Cardiac fibroblast (primary cell): ENCODE data around the gene GGNBP2.

Experiments used
- DNase-seq, 2 donors: peaks; one replicate each; pipeline versions ENCODE4 v3.0.0 to v3.0.0-alpha.2; 2010; ENCODE audit warnings: low read depth in 2 of 2
- H3K4me3 ChIP-seq, 2 donors: replicated peaks in 1 of 2; 1 replicate in 1 of 2; 2 replicates in 1 of 2; pipeline ENCODE4 v1.5.1; 2011; ENCODE audit warnings: low read depth in 2 of 2, low read length in 2 of 2, mild to moderate bottlenecking in 2 of 2, moderate library complexity in 1 of 2
- TF ChIP-seq, protein P1 (sequence below): IDR thresholded peaks from one replicate; pipeline ENCODE4 v1.5.1; 2011; ENCODE audit warnings: low read depth, mild to moderate bottlenecking, low read length, inconsistent platforms

GGNBP2 gene

GRCh38 chr17:36547776-36548175, 3.1 kb downstream of the GGNBP2 start:
- TF ChIP-seq, protein P1, sequence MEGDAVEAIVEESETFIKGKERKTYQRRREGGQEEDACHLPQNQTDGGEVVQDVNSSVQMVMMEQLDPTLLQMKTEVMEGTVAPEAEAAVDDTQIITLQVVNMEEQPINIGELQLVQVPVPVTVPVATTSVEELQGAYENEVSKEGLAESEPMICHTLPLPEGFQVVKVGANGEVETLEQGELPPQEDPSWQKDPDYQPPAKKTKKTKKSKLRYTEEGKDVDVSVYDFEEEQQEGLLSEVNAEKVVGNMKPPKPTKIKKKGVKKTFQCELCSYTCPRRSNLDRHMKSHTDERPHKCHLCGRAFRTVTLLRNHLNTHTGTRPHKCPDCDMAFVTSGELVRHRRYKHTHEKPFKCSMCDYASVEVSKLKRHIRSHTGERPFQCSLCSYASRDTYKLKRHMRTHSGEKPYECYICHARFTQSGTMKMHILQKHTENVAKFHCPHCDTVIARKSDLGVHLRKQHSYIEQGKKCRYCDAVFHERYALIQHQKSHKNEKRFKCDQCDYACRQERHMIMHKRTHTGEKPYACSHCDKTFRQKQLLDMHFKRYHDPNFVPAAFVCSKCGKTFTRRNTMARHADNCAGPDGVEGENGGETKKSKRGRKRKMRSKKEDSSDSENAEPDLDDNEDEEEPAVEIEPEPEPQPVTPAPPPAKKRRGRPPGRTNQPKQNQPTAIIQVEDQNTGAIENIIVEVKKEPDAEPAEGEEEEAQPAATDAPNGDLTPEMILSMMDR, result no peak
- no peak for DNase-seq
- peak overlapping the region in 1 of 2 donors; percentile 94 for H3K4me3 ChIP-seq

DNA sequence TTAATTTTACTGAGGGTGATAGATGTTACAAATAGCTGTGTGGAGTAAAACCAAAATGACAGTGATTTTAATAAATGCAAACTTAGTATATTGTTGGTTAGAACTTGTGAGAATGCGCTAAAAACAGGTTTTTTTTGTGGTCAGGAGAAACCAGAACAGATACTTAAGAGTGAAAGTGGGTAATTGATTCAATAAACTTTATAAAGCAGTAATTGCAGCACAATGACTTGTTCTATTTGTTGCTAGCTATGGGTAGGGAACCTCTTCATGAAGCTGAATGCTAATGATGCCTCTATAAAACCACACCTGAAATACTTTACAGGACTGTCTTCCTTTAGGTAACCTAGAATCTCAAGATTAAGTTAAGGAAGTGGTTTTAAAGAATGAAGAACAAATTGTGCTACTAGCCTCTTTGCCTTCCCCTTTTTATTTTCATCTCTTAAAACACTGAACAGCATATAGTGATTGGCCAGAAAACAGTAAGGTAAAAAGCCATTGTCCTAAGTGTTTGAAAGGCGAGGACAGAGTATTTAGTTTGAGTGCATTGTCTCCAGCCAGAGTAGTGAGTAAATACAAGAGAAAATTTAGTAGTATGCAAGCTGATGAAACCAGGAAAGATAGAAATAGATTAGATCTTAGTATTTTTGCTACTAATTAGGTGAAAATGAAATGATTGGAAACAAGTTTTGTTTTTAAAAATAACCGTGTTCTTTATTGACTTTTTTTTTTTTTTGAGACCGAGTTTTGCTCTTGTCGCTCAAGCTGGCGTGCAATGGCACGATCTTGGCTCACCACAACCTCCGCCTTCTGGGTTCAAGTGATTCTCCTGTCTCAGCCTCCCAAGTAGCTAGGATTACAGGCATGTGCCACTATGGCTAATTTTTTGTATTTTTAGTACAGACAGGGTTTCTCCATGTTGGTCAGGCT, 6.0 kb downstream of the GGNBP2 start:
- DNase-seq, result no peak
- H3K4me3 ChIP-seq, result no peak overlapping the region
- TF ChIP-seq, protein P1, result no peak

DNA sequence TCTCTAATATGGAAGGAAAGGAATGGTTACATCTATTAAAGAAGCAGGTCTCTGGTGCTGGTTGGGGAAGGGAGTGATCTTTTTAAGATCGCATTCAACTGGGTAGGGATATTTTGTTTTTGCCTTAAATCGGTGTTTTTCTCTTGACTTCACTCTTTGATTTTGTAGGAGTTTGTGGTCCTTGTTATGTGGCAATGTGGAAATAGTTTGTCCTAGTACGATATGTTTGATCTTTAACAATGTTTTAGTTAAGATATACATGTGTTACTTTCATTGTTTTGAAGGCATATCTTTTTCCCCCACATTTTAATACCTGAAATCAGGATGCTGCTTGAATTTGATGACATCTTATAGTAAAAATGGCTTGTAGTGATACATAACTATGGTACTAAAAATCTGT, 8.7 kb downstream of the GGNBP2 start:
- TF ChIP-seq, protein P1, result no peak
- no peak overlapping the region for H3K4me3 ChIP-seq
- no peak for DNase-seq

GRCh38 chr17:36566081-36566480, 21.4 kb downstream of the GGNBP2 start:
- peak in 1 of 2 donors; percentile 22 for DNase-seq
- no peak overlapping the region for H3K4me3 ChIP-seq
- TF ChIP-seq, protein P1, result no peak

DNA sequence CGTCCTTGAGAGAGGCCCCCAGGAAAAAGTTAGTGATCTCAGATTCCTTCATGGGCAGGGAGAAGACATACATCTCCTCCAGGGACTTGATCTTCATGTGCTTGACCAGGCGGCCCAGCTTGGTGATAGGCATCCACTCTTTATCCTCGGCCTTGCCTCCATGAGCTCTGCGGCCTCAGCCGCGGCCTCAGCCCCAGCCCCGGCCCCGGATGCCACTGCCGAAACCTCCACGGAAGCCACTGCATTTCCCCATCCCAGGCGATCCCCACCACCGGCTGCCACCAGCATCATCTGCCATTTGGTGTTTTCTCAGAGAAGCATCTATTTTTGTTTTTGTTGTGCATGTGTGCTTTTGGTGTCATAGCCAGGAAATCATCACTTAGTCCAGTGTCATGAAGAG, 30.3 kb downstream of the GGNBP2 start:
- H3K4me3 ChIP-seq, result no peak overlapping the region
- DNase-seq, result no peak
- TF ChIP-seq, protein P1, result no peak

DNA sequence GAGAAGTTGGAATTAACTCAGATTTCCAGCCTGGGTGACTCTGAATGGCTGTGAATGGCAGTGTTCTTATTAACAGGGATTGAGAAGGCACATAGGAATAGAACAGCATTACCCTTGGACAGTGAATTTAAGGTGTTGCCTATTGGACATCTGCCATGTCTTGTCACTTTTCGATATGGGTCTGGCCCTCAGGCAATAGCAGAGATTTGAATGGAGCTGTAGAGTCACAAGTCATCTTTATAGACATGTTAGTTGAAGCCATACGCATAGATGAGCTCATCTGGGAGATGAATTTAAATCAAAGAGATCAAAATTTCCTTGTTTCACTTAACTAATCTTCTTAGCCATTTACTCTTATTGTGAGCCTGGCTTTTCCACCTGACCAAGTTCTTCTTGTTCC, 32.1 kb downstream of the GGNBP2 start:
- no peak overlapping the region for H3K4me3 ChIP-seq
- DNase-seq, result no peak
- TF ChIP-seq, protein P1, result no peak
